Esophagus squamous epithelium (tissue), 5 donors: Measurements from ENCODE around the gene MICAL1. TPM values are rescaled to one million over a fixed set of nuclear protein-coding genes. Genes with fewer than 3 reads are reported as not detected.

Source experiments
- DNase-seq: peaks from one replicate; lab custom pipeline; 2025; lab: John Stamatoyannopoulos, UW
- H3K27ac ChIP-seq, 4 donors: fragments of 200-600 bp; sonication (generic); one replicate each; pipeline ENCODE4 v1.5.1; 2016 to 2019; ENCODE audit warnings: mild to moderate bottlenecking in 1 of 4
- H3K27me3 ChIP-seq, 4 donors: fragments of 200-600 bp; sonication (generic); 1 replicate in 3 of 4; 2 replicates in 1 of 4; pipeline versions ENCODE4 v1.5.1 to v1.6.0; 2017 to 2021; ENCODE audit warnings: antibody characterized with exemption in 1 of 4
- H3K36me3 ChIP-seq, 3 donors: fragments of 200-600 bp; sonication (generic); one replicate each; pipeline ENCODE4 v1.5.1; 2016 to 2019
- H3K4me1 ChIP-seq, 3 donors: fragments of 200-600 bp; sonication (generic); one replicate each; pipeline ENCODE4 v1.5.1; 2017 to 2019
- H3K4me3 ChIP-seq, 4 donors: fragments of 200-600 bp; sonication (generic); 1 replicate in 3 of 4; 2 replicates in 1 of 4; pipeline ENCODE4 v1.5.1; 2016 to 2019; ENCODE audit warnings: mild to moderate bottlenecking in 2 of 4, moderate library complexity in 1 of 4
- H3K9me3 ChIP-seq, 3 donors: fragments of 200-600 bp; sonication (generic); one replicate each; pipeline ENCODE4 v1.5.1; 2016 to 2019
- POLR2A ChIP-seq, 4 donors: fragments of 450-650 bp; IDR thresholded peaks; one replicate each; pipeline ENCODE4 v1.6.1; 2017; ENCODE audit warnings: antibody characterized with exemption in 4 of 4, mild to moderate bottlenecking in 4 of 4, moderate library complexity in 3 of 4
- WGBS, 2 donors: methylation state at CpG; one replicate each; pipeline ENCODE4 v1.1.5; 2018; 5-methylcytosine and 5-hydroxymethylcytosine counted together
- intact Hi-C: fragments of 100-400 bp; cut with DNase I; formaldehyde crosslinking; loops from one replicate; pipeline ENCODE4 v1.15.0; 2022
- total RNA-seq, 4 donors: library from RNA; depleted of rRNA; stranded (reverse); fragments of >200 nt; gene quantifications; one replicate each; pipeline ENCODE4 v1.1.0, GENCODE V29; 2016
- TF ChIP-seq, protein P1 (sequence below), 6 experiments: fragments of 450-650 bp in 4 of 6; fragments of 200-600 bp in 2 of 6; sonication (generic) in 2 of 6; IDR thresholded peaks; one replicate each; pipeline ENCODE4 v1.5.1; 2016 to 2019; ENCODE audit warnings: antibody characterized with exemption in 6 of 6, mild to moderate bottlenecking in 4 of 6, moderate library complexity in 4 of 6
- donor health status: DM: yes; HTN: yes; CAD: no.

The MICAL1 gene
- total RNA-seq, 4 donors from 2014 or later = 11.9 to 20.0 (median 12.6) TPM

DNA sequence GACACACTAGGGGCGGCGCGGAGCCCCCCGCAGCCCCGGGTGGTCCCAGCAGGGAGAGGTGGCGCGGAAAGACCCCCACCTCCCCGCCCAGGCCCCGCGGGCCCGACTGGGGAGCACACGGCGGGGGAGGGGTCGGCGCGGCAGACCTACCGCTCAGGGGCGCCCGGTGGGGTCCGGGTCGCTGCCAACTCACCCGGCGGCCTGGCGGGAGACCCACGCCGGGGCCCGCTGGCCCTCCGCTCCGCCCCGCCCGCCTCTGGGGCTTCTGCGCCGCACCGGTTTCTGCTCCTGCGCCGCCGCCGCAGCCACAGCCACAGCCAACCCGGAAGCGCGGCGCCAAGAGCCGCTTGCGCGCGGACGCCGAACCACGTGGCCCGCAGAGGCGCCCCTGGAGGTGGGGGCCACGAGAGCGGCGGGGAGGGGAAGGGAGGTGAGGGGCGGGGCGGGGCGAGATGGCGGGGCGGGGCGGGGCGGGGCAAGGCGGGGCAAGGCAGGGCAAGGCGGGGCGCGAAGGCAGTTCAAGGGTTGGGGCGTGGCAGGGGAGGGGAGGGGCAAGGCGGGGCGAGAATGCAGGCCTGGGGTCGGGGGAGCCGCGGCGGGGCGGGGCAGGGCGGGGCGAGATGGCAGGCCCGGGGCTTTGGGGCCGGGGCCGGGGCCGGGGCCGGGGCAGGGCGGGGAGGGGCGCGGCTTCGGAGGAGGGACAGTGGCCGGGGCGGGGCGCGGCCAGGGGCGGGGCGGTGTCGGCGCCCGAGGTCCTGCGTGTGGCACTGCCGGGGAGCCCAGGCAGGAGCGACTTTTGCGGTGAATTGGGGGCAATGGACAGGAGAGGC lies 27.5 kb upstream of the MICAL1 start, which contains the start of gene ZBTB24:
Gene ZBTB24, minus strand, starts transcription at position 315 of the 830 bp plus-strand sequence. CDS start 1,193 bp downstream, outside the sequence.
- Histone ChIP-seq H3K27ac (peak within 1 kb of the TSS; percentile 77 to 94 (median 88)), H3K4me3 (peak within 1 kb of the TSS; percentile 66 to 99 (median 92)), H3K9me3 (no peaks in the 10 kb centered on the region), H3K27me3 (no peaks in the 10 kb centered on the region), H3K36me3 (peaks cover 3 to 23% (median 5%) of the 10 kb centered on the region in 3 donors), H3K4me1 (peaks cover 25 to 72% (median 40%) of the 10 kb centered on the region in 3 donors)
- peak in 2 of 4 donors; percentile 84 to 85 for TF ChIP-seq POLR2A (IDR thresholded peaks at IDR 0.05)
- TF ChIP-seq, protein P1, sequence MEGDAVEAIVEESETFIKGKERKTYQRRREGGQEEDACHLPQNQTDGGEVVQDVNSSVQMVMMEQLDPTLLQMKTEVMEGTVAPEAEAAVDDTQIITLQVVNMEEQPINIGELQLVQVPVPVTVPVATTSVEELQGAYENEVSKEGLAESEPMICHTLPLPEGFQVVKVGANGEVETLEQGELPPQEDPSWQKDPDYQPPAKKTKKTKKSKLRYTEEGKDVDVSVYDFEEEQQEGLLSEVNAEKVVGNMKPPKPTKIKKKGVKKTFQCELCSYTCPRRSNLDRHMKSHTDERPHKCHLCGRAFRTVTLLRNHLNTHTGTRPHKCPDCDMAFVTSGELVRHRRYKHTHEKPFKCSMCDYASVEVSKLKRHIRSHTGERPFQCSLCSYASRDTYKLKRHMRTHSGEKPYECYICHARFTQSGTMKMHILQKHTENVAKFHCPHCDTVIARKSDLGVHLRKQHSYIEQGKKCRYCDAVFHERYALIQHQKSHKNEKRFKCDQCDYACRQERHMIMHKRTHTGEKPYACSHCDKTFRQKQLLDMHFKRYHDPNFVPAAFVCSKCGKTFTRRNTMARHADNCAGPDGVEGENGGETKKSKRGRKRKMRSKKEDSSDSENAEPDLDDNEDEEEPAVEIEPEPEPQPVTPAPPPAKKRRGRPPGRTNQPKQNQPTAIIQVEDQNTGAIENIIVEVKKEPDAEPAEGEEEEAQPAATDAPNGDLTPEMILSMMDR (IDR thresholded peaks at IDR 0.05) = peak in 1 of 6 experiments; percentile 5
- WGBS, 2 donors = 1% methylated on average over 14 of the region's 97 CpGs; no CpG with 5 or more reads in 1 of the 2 donors
- peak; percentile 70 for DNase-seq
- intact Hi-C loops = no loop called here

DNA sequence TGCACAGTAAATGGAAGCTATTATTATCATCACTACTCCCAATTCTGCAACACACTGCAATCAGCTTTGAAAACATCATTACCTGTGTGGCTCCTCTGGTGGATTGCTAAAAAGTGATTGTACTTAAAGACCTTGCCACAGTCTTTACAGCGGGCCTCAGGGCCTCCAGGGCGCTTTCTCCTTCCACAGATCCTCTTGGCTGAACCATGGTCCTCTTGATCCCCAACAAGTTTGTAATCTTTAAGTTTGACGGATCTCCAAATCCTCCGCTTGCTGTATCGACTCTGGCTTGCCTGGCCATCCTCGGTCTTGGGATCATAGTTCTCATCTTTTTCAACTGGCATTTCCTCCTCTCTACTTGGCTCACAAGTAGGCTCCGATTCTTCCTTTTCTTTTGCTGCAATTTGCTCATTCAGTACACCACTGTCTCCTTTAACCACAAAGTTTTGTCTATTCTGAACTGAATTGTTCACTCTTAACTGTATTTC lies 25.5 kb upstream of the MICAL1 start:
- no peak for TF ChIP-seq POLR2A (IDR thresholded peaks at IDR 0.05)
- TF ChIP-seq, protein P1 (IDR thresholded peaks at IDR 0.05) = no peak
- no peaks in the 10 kb centered on the region for H3K27me3 ChIP-seq
- no peaks in the 10 kb centered on the region for H3K9me3 ChIP-seq
- intact Hi-C loops = no loop called here
- H3K4me1 ChIP-seq = peaks cover 30 to 89% (median 54%) of the 10 kb centered on the region in 3 donors
- WGBS, 2 donors = 87 to 94% methylated on average over 7 of the region's 7 CpGs
- no peak for DNase-seq
- H3K4me3 ChIP-seq = peak overlapping the region in 1 of 4 donors; percentile 84
- peaks cover 6 to 42% (median 9%) of the 10 kb centered on the region in 3 donors for H3K36me3 ChIP-seq
- no peak overlapping the region for H3K27ac ChIP-seq

DNA sequence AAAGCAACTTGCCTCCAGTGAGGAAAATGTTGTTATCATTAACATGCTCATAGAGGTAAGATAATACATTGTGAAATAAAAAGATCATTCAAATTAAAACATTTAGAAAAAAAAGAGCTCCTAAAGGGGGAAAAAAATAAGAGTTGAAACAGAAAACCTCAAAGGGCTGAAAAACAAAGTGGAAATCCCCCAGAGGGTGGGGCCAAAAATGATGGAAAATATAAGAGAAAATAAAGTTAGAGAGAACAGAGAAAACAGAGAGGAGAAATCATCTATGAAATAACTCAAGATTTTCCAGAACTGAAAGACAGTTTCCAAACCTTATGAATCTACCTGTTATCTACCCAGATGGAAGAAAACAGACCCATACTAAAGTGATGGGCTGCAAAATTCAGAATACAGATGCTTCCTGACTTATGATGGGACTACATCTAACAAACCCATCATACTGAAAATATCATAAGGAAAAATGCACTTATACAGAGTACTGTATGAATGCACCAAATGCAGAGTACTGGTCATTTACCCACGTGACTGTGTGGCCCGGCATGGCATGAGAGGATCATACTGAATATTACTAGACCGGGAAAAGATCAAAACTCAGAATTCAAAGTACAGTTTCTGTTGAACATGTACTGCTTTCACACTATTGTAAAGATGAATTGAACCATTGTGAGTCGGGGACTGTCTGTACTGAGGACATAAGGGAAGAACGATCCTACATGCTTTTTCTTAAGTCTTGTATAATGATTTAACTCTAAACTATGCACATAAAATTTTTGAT lies 23.5 kb upstream of the MICAL1 start:
- intact Hi-C loops = no loop called here
- WGBS, 2 donors = 70 to 77% methylated on average over 5 of the region's 5 CpGs
- Histone ChIP-seq H3K27me3 (no peaks in the 10 kb centered on the region), H3K27ac (no peak overlapping the region), H3K4me3 (peak overlapping the region in 1 of 4 donors; percentile 21), H3K4me1 (peaks cover 30 to 69% (median 54%) of the 10 kb centered on the region in 3 donors), H3K36me3 (peaks cover 15 to 62% (median 21%) of the 10 kb centered on the region in 3 donors), H3K9me3 (no peaks in the 10 kb centered on the region)
- DNase-seq = no peak
- TF ChIP-seq, protein P1 (IDR thresholded peaks at IDR 0.05) = no peak
- TF ChIP-seq POLR2A (IDR thresholded peaks at IDR 0.05) = no peak

DNA sequence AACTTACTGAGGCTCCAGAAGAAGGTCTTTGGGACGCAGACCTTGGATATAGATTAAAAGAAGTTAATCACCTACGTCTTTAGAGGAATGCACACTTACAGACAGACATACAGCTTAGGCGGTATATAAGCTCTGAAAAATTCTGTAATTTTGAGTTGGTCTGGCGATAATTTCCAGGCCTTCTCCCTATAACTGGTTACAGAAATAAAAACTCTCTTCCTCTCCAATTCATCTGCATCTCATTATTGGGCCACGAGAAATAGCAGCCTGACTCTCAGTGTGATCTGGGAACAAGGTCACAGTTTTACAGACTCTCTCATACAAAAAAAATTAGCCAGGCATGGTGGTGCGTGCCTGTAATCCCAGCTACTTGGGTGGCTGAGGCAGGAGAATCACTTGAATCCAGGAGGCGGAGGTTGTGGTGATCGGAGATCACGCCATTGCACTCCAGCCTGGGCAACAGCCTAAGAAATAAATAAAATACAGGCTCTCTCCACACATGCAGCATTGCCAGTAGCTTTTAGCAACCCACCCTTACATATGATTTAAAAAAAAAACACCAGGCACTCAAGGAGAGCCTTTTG lies 22.7 kb upstream of the MICAL1 start:
- intact Hi-C loops = no loop called here
- H3K36me3 ChIP-seq = peaks cover 15 to 69% (median 21%) of the 10 kb centered on the region in 3 donors
- WGBS, 2 donors = 81 to 84% methylated on average over 9 of the region's 9 CpGs
- DNase-seq = no peak
- H3K4me1 ChIP-seq = peaks cover 30 to 64% (median 54%) of the 10 kb centered on the region in 3 donors
- no peak overlapping the region for H3K4me3 ChIP-seq
- no peaks in the 10 kb centered on the region for H3K9me3 ChIP-seq
- TF ChIP-seq, protein P1 (IDR thresholded peaks at IDR 0.05) = no peak
- TF ChIP-seq POLR2A (IDR thresholded peaks at IDR 0.05) = no peak
- H3K27ac ChIP-seq = no peak overlapping the region
- H3K27me3 ChIP-seq = no peaks in the 10 kb centered on the region
